K562 treated with DMSO at 1 percent for 24 hours (cell line): ENCODE measurements around the gene ADAM8. TPM values are rescaled to one million over a fixed set of nuclear protein-coding genes. Genes with fewer than 3 reads are reported as not detected.

Source experiments
- total RNA-seq: library from RNA; unstranded; fragments of 300-600 nt; gene quantifications from 2 replicates; pipeline ENCODE4 v1.2.3, GENCODE V29; 2022; ENCODE audit warnings: low read depth; ENCODE audit not compliant: insufficient read depth

ADAM8 gene
- 5.2 and 6.0 TPM in 2 replicates for total RNA-seq

GRCh38 chr10:133276435-133277201 lies at the start of gene ADAM8:
TSS of gene ADAM8 (minus strand) at chr10:133276868. CDS start at chr10:133276817, 51 bp downstream.

GRCh38 chr10:133308421-133309099 lies 31.9 kb upstream of the ADAM8 start, which contains the start of the genes TUBGCP2 and ZNF511:
TSS of gene TUBGCP2 (minus strand) at chr10:133308872. CDS start at chr10:133302941, 5,931 bp downstream.
TSS of gene ZNF511 (plus strand) at chr10:133308914. CDS start at chr10:133308944, 30 bp downstream.

GRCh38 chr10:133237588-133238465 lies 38.8 kb downstream of the ADAM8 start, which contains the start of gene VENTX:
TSS of gene VENTX (plus strand) at chr10:133237855. CDS start at chr10:133237915, 60 bp downstream.

GRCh38 chr10:133230044-133230361 lies 46.7 kb downstream of the ADAM8 start, which contains the start of gene UTF1:
TSS of gene UTF1 (plus strand) at chr10:133230217. CDS start at chr10:133230289, 72 bp downstream.

Other genes with a start within 250 kb of the ADAM8 start
- 0.25 TPM in 1 of 2 replicates, not detected in the other for gene ADGRA1, start 188.9 kb downstream of the ADAM8 start, total RNA-seq
- 0.35 and 0.98 TPM in 2 replicates for gene KNDC1, start 116.6 kb downstream of the ADAM8 start, total RNA-seq
- 0.36 TPM in 1 of 2 replicates, not detected in the other for gene UTF1, start 46.7 kb downstream of the ADAM8 start, total RNA-seq
- 1.3 and 1.5 TPM in 2 replicates for gene VENTX, start 39.0 kb downstream of the ADAM8 start, total RNA-seq
- 36.7 and 41.7 TPM in 2 replicates for gene TUBGCP2, start 32.0 kb upstream of the ADAM8 start, total RNA-seq
- gene ZNF511, start 32.0 kb upstream of the ADAM8 start, total RNA-seq, result 46.4 and 49.4 TPM in 2 replicates
- gene CALY, start 60.0 kb upstream of the ADAM8 start, total RNA-seq, result not detected in 2 replicates
- gene PRAP1, start 70.5 kb upstream of the ADAM8 start, total RNA-seq, result not detected in 2 replicates
- gene FUOM, start 81.2 kb upstream of the ADAM8 start, total RNA-seq, result 14.8 and 15.0 TPM in 2 replicates
- gene ECHS1, start 96.5 kb upstream of the ADAM8 start, total RNA-seq, result 82.2 and 87.2 TPM in 2 replicates
- 4.4 and 5.6 TPM in 2 replicates for gene PAOX, start 102.4 kb upstream of the ADAM8 start, total RNA-seq
- 20.2 and 25.7 TPM in 2 replicates for gene MTG1, start 117.3 kb upstream of the ADAM8 start, total RNA-seq
- 1.4 and 1.5 TPM in 2 replicates for gene SPRN, start 147.8 kb upstream of the ADAM8 start, total RNA-seq
- gene SCART1, start 177.1 kb upstream of the ADAM8 start, total RNA-seq, result 3.2 and 4.9 TPM in 2 replicates